ENCODE results near the gene ADGRA3.
"Not testable (repeated sequence)": the region's sequence is repeated elsewhere in the genome, so short reads cannot be mapped to it uniquely, and the experiment has no call there.

Gene ADGRA3

GRCh38 chr4:22410645-22411247 lies 105.1 kb downstream of the ADGRA3 start:
- TF ChIP-seq Cebpa-rat (IDR thresholded peaks at IDR 0.05) = no peak
- H3K4me3 ChIP-seq = no peak overlapping the region
- peaks cover 0 to 18% (median 0%) of the 10 kb centered on the region in 10 experiments; a peak in 3 of 20 replicates for H3K4me1 ChIP-seq
- no peaks in the 10 kb centered on the region for H3K9me3 ChIP-seq (replicated peaks in 1 of 11)
- no peak overlapping the region for H3K4me2 ChIP-seq
- no peaks in the 10 kb centered on the region; a peak in 2 of 22 replicates for H4K20me1 ChIP-seq
- H3K27me3 ChIP-seq = no peaks in the 10 kb centered on the region
- peaks cover 0 to 49% (median 31%) of the 10 kb centered on the region in 11 experiments; a peak in 16 of 22 replicates for H3K36me3 ChIP-seq
- H3K27ac ChIP-seq = no peak overlapping the region
- no peak overlapping the region for H3K9ac ChIP-seq

GRCh38 chr4:22408474-22408873 lies 107.4 kb downstream of the ADGRA3 start:
- Histone ChIP-seq H4K20me1 (no peaks in the 10 kb centered on the region; a peak in 1 of 22 replicates), H3K9me3 (replicated peaks in 1 of 11) (no peaks in the 10 kb centered on the region; a peak in 1 of 22 replicates), H3K9ac (no peak overlapping the region), H3K4me1 (peaks cover 0 to 17% (median 0%) of the 10 kb centered on the region in 10 experiments; a peak in 3 of 20 replicates), H3K4me3 (no peak overlapping the region), H3K36me3 (peaks cover 0 to 62% (median 53%) of the 10 kb centered on the region in 11 experiments; a peak in 19 of 22 replicates), H3K27me3 (no peaks in the 10 kb centered on the region), H3K4me2 (no peak overlapping the region), H3K27ac (no peak overlapping the region)
- no peak for TF ChIP-seq Cebpa-rat (IDR thresholded peaks at IDR 0.05)

- TF ChIP-seq Cebpa-rat (IDR thresholded peaks at IDR 0.05) = no peak
These were observed 108.5 kb downstream of the ADGRA3 start for GRCh38 chr4:22407361-22407760.

GRCh38 chr4:22398671-22399070 lies 117.2 kb downstream of the ADGRA3 start:
- Histone ChIP-seq H3K9me3 (replicated peaks in 1 of 11) (peaks cover 0 to 11% (median 0%) of the 10 kb centered on the region in 11 experiments; a peak in 4 of 22 replicates), H3K9ac (no peak overlapping the region), H3K4me1 (no peaks in the 10 kb centered on the region), H3K4me2 (no peak overlapping the region), H3K36me3 (peaks cover 6 to 70% (median 57%) of the 10 kb centered on the region in 11 experiments; a peak in 21 of 22 replicates), H3K4me3 (no peak overlapping the region), H3K27ac (no peak overlapping the region), H3K27me3 (no peaks in the 10 kb centered on the region), H4K20me1 (no peaks in the 10 kb centered on the region)
- TF ChIP-seq Cebpa-rat (IDR thresholded peaks at IDR 0.05) = no peak

More at GRCh38 chr4:22407361-22407760, 108.5 kb downstream of the ADGRA3 start:
- Histone ChIP-seq H3K9ac (no peak overlapping the region), H4K20me1 (no peaks in the 10 kb centered on the region; a peak in 1 of 22 replicates), H3K36me3 (peaks cover 0 to 65% (median 53%) of the 10 kb centered on the region in 11 experiments; a peak in 19 of 22 replicates), H3K27ac (no peak overlapping the region), H3K4me2 (no peak overlapping the region), H3K9me3 (replicated peaks in 1 of 11) (no peaks in the 10 kb centered on the region; a peak in 1 of 22 replicates), H3K4me3 (no peak overlapping the region), H3K4me1 (peaks cover 0 to 6% (median 0%) of the 10 kb centered on the region in 10 experiments; a peak in 2 of 20 replicates), H3K27me3 (no peaks in the 10 kb centered on the region)

GRCh38 chr4:22391551-22391950 lies 124.3 kb downstream of the ADGRA3 start:
- H3K4me1 ChIP-seq = no peaks in the 10 kb centered on the region
- H3K27ac ChIP-seq = no peak overlapping the region
- no peak overlapping the region for H3K4me2 ChIP-seq
- H3K36me3 ChIP-seq = peaks cover 0 to 32% (median 21%) of the 10 kb centered on the region in 11 experiments; a peak in 16 of 22 replicates
- H3K9me3 ChIP-seq (replicated peaks in 1 of 11) = no peaks in the 10 kb centered on the region
- no peak for TF ChIP-seq Cebpa-rat (IDR thresholded peaks at IDR 0.05)
- H3K4me3 ChIP-seq = no peak overlapping the region
- H3K27me3 ChIP-seq = no peaks in the 10 kb centered on the region
- H4K20me1 ChIP-seq = no peaks in the 10 kb centered on the region
- H3K9ac ChIP-seq = 0 out of 22 replicates have a peak overlapping the region, but pooled peaks of 1 of the 11 experiments have one; percentile 11

- Histone ChIP-seq H4K20me1 (no peaks in the 10 kb centered on the region), H3K27ac (no peak overlapping the region), H3K9me3 (replicated peaks in 1 of 11) (no peaks in the 10 kb centered on the region), H3K4me1 (no peaks in the 10 kb centered on the region), H3K27me3 (no peaks in the 10 kb centered on the region), H3K4me2 (no peak overlapping the region), H3K36me3 (peaks cover 0 to 38% (median 36%) of the 10 kb centered on the region in 11 experiments; a peak in 16 of 22 replicates), H3K4me3 (no peak overlapping the region), H3K9ac (no peak overlapping the region)
- TF ChIP-seq Cebpa-rat (IDR thresholded peaks at IDR 0.05) = no peak
These were observed 126.5 kb downstream of the ADGRA3 start for GRCh38 chr4:22389240-22389870.

- no peaks in the 10 kb centered on the region for H3K27me3 ChIP-seq
- H3K9me3 ChIP-seq (replicated peaks in 1 of 11) = no peaks in the 10 kb centered on the region
- no peak overlapping the region for H3K9ac ChIP-seq
- no peak overlapping the region for H3K4me3 ChIP-seq
- no peak for TF ChIP-seq Cebpa-rat (IDR thresholded peaks at IDR 0.05)
- H3K27ac ChIP-seq = no peak overlapping the region
- H4K20me1 ChIP-seq = no peaks in the 10 kb centered on the region
- H3K4me1 ChIP-seq = peaks cover 0 to 14% (median 3%) of the 10 kb centered on the region in 10 experiments; a peak in 8 of 20 replicates
- H3K36me3 ChIP-seq = peaks cover 0 to 50% (median 27%) of the 10 kb centered on the region in 11 experiments; a peak in 16 of 22 replicates
- no peak overlapping the region for H3K4me2 ChIP-seq
These were observed 130.3 kb downstream of the ADGRA3 start for GRCh38 chr4:22385611-22386011.

GRCh38 chr4:22384154-22384553 lies 131.7 kb downstream of the ADGRA3 start:
- Histone ChIP-seq H4K20me1 (no peaks in the 10 kb centered on the region), H3K9ac (no peak overlapping the region), H3K36me3 (peaks cover 0 to 50% (median 27%) of the 10 kb centered on the region in 11 experiments; a peak in 16 of 22 replicates), H3K4me2 (no peak overlapping the region), H3K4me3 (no peak overlapping the region), H3K27ac (no peak overlapping the region), H3K27me3 (no peaks in the 10 kb centered on the region), H3K9me3 (replicated peaks in 1 of 11) (no peaks in the 10 kb centered on the region), H3K4me1 (peaks cover 0 to 14% (median 3%) of the 10 kb centered on the region in 10 experiments; a peak in 8 of 20 replicates)
- TF ChIP-seq Cebpa-rat (IDR thresholded peaks at IDR 0.05) = no peak

- not testable (repeated sequence) for H3K9ac ChIP-seq; H3K27me3 ChIP-seq; H4K20me1 ChIP-seq; H3K9me3 ChIP-seq (replicated peaks in 1 of 11); H3K4me3 ChIP-seq
- H3K36me3 ChIP-seq = peaks cover 0 to 32% (median 9%) of the 10 kb centered on the region in 11 experiments; a peak in 12 of 22 replicates
- H3K4me2 ChIP-seq = peak overlapping the region in 5 of 11 experiments; percentile 11 to 67 (median 25); a peak in 7 of 22 replicates
- peak overlapping the region in 1 of 11 experiments; percentile 43; a peak in 1 of 22 replicates for H3K27ac ChIP-seq
- peaks cover 0 to 14% (median 3%) of the 10 kb centered on the region in 10 experiments; a peak in 8 of 20 replicates for H3K4me1 ChIP-seq
These were observed 133.7 kb downstream of the ADGRA3 start for GRCh38 chr4:22382216-22382615.

All from BLaER1 treated with 17β-estradiol and CSF1 and Interleukin-3, amounts not matched to agents 10 nM and 100 nM (cell line).